ENCODE measurements around the gene NPTXR.

Gene NPTXR

GRCh38 chr22:38843201-38843656, 599 bp downstream of the NPTXR start:
- peak; percentile 28; the same call in 1 of the 2 replicates for TF ChIP-seq CTCF (IDR thresholded peaks at IDR 0.05; ENCODE audit: borderline replicate concordance, insufficient read depth, low read depth, low read length)
- H3K4me3 ChIP-seq (ENCODE audit: low read depth, low read length), result no peak overlapping the region

GRCh38 chr22:38842512-38843200, 1.2 kb downstream of the NPTXR start:
- H3K4me3 ChIP-seq (ENCODE audit: low read depth, low read length), result no peak overlapping the region
- no peak for TF ChIP-seq CTCF (IDR thresholded peaks at IDR 0.05; ENCODE audit: borderline replicate concordance, insufficient read depth, low read depth, low read length)

GRCh38 chr22:38841635-38842034, 2.2 kb downstream of the NPTXR start:
- H3K4me3 ChIP-seq (ENCODE audit: low read depth, low read length), result no peak overlapping the region
- TF ChIP-seq CTCF (IDR thresholded peaks at IDR 0.05; ENCODE audit: borderline replicate concordance, insufficient read depth, low read depth, low read length), result no peak

- no peak for TF ChIP-seq CTCF (IDR thresholded peaks at IDR 0.05; ENCODE audit: borderline replicate concordance, insufficient read depth, low read depth, low read length)
Observed at GRCh38 chr22:38841211-38841610, 2.6 kb downstream of the NPTXR start.

GRCh38 chr22:38840129-38840528, 3.7 kb downstream of the NPTXR start:
- TF ChIP-seq CTCF (IDR thresholded peaks at IDR 0.05; ENCODE audit: borderline replicate concordance, insufficient read depth, low read depth, low read length), result no peak
- H3K4me3 ChIP-seq (ENCODE audit: low read depth, low read length), result no peak overlapping the region

More at GRCh38 chr22:38841211-38841610, 2.6 kb downstream of the NPTXR start:
- no peak overlapping the region for H3K4me3 ChIP-seq (ENCODE audit: low read depth, low read length)

GRCh38 chr22:38839686-38840085, 4.1 kb downstream of the NPTXR start:
- no peak overlapping the region for H3K4me3 ChIP-seq (ENCODE audit: low read depth, low read length)
- TF ChIP-seq CTCF (IDR thresholded peaks at IDR 0.05; ENCODE audit: borderline replicate concordance, insufficient read depth, low read depth, low read length), result no peak

GRCh38 chr22:38837414-38837928, 6.4 kb downstream of the NPTXR start:
- no peak overlapping the region for H3K4me3 ChIP-seq (ENCODE audit: low read depth, low read length)
- TF ChIP-seq CTCF (IDR thresholded peaks at IDR 0.05; ENCODE audit: borderline replicate concordance, insufficient read depth, low read depth, low read length), result no peak

Measured in GM12875 (cell line).